CD14-positive monocyte (primary cell): Measurements from ENCODE around the gene LRRTM4. TPM values are rescaled to one million over a fixed set of nuclear protein-coding genes. Genes with fewer than 3 reads are reported as not detected.

Experiments used
- DNase-seq, 3 donors: peaks; one replicate each; pipeline ENCODE4 v3.0.0-alpha.2; 2011 to 2022
- H2AFZ ChIP-seq: 2 replicates; pipeline ENCODE4 v1.6.0; 2012; ENCODE audit warnings: mild to moderate bottlenecking, low read depth, low read length, inconsistent platforms; ENCODE audit not compliant: insufficient read depth, poor library complexity, severe bottlenecking
- H3K27ac ChIP-seq, 2 donors: 1 replicate in 1 of 2; 2 replicates in 1 of 2; pipeline ENCODE4 v1.5.1; 2012 to 2013; ENCODE audit warnings: low read length in 2 of 2, control low read depth in 1 of 2, inconsistent platforms in 1 of 2, low read depth in 1 of 2, mild to moderate bottlenecking in 1 of 2
- H3K27me3 ChIP-seq, 2 donors: one replicate each; pipeline versions ENCODE4 v1.6.0 to v1.6.1; 2011 to 2013; ENCODE audit warnings: low read length in 2 of 2; ENCODE audit not compliant: control insufficient read depth in 2 of 2, insufficient read depth in 2 of 2
- H3K36me3 ChIP-seq, 2 donors: replicated peaks in 1 of 2; 1 replicate in 1 of 2; 2 replicates in 1 of 2; pipeline versions ENCODE4 v1.5.1 to v1.6.1; 2012 to 2013; ENCODE audit warnings: low read length in 2 of 2, control low read depth in 1 of 2, inconsistent platforms in 1 of 2, mild to moderate bottlenecking in 1 of 2; ENCODE audit not compliant: insufficient read depth in 2 of 2, control insufficient read depth in 1 of 2
- H3K4me1 ChIP-seq, 2 donors: 1 replicate in 1 of 2; 2 replicates in 1 of 2; pipeline versions ENCODE4 v1.5.1 to v1.6.1; 2012 to 2013; ENCODE audit warnings: low read length in 2 of 2, control low read depth in 1 of 2, inconsistent platforms in 1 of 2, mild to moderate bottlenecking in 1 of 2, moderate library complexity in 1 of 2; ENCODE audit not compliant: insufficient read depth in 2 of 2, control insufficient read depth in 1 of 2
- H3K4me2 ChIP-seq: replicated peaks from 2 replicates; pipeline ENCODE3; 2012; ENCODE audit warnings: low read length, moderate library complexity, mild to moderate bottlenecking; ENCODE audit not compliant: poor library complexity, severe bottlenecking; ENCODE audit errors: extremely low read depth
- H3K4me3 ChIP-seq, 3 experiments: fragments of 200-600 bp in 1 of 3; sonication (generic) in 1 of 3; replicated peaks in 1 of 3; 1 replicate in 2 of 3; 2 replicates in 1 of 3; pipeline ENCODE4 v1.5.1; 2011 to 2013; ENCODE audit warnings: low read length in 3 of 3, mild to moderate bottlenecking in 3 of 3, control low read depth in 2 of 3, low read depth in 2 of 3, inconsistent platforms in 1 of 3, moderate library complexity in 1 of 3
- H3K79me2 ChIP-seq: 2 replicates; pipeline ENCODE4 v1.6.0; 2012; ENCODE audit warnings: mild to moderate bottlenecking, control low read depth, inconsistent platforms, low read length, moderate library complexity; ENCODE audit not compliant: insufficient read depth
- H3K9ac ChIP-seq: 2 replicates; pipeline ENCODE4 v1.6.0; 2017; ENCODE audit warnings: low read length, mild to moderate bottlenecking; ENCODE audit not compliant: insufficient read depth, poor library complexity, severe bottlenecking
- H3K9me3 ChIP-seq, 2 donors: replicated peaks in 1 of 2; 1 replicate in 1 of 2; 2 replicates in 1 of 2; pipeline versions ENCODE4 v1.5.1 to v1.6.1; 2012 to 2013; ENCODE audit warnings: low read length in 2 of 2, control low read depth in 1 of 2; ENCODE audit not compliant: control insufficient read depth in 1 of 2, insufficient read depth in 1 of 2
- H4K20me1 ChIP-seq: 2 replicates; pipeline ENCODE4 v1.6.0; 2012; ENCODE audit warnings: mild to moderate bottlenecking, low read length, control low read depth, moderate library complexity; ENCODE audit not compliant: insufficient read depth
- H3K27ac Mint-ChIP-seq, 7 donors: one replicate each; pipeline ENCODE4 v1.8.0; 2020; ENCODE audit warnings: mild to moderate bottlenecking in 7 of 7, mixed read lengths in 7 of 7, moderate library complexity in 6 of 7, inconsistent platforms in 2 of 7
- H3K27me3 Mint-ChIP-seq, 3 donors: one replicate each; pipeline ENCODE4 v1.8.0; 2021 to 2022; ENCODE audit warnings: low read depth in 3 of 3, mild to moderate bottlenecking in 3 of 3, mixed read lengths in 3 of 3, moderate library complexity in 3 of 3, inconsistent platforms in 1 of 3
- H3K36me3 Mint-ChIP-seq, 2 donors: one replicate each; pipeline ENCODE4 v1.8.0; 2020; ENCODE audit warnings: mixed read lengths in 2 of 2, inconsistent platforms in 1 of 2, mild to moderate bottlenecking in 1 of 2
- H3K4me1 Mint-ChIP-seq: one replicate; pipeline ENCODE4 v1.8.0; 2020; ENCODE audit warnings: mild to moderate bottlenecking, mixed read lengths
- H3K4me3 Mint-ChIP-seq, 2 donors: one replicate each; pipeline ENCODE4 v1.8.0; 2020; ENCODE audit warnings: mild to moderate bottlenecking in 2 of 2, mixed read lengths in 2 of 2, moderate library complexity in 1 of 2
- H3K9me3 Mint-ChIP-seq, 7 donors: one replicate each; pipeline ENCODE4 v1.8.0; 2020 to 2022; ENCODE audit warnings: mixed read lengths in 7 of 7, mild to moderate bottlenecking in 6 of 7, moderate library complexity in 6 of 7, inconsistent platforms in 2 of 7
- WGBS: methylation state at CpG from one replicate; pipeline ENCODE4 v1.1.5; 2013; ENCODE audit warnings: missing lambda C conversion rate; ENCODE audit not compliant: insufficient coverage; 5-methylcytosine and 5-hydroxymethylcytosine counted together
- intact Hi-C, 2 donors: fragments of 100-400 bp; cut with micrococcal nuclease; formaldehyde crosslinking; loops; one replicate each; pipeline versions ENCODE4 v1.15.0 to v1.15.1; 2023
- polyA plus RNA-seq, 3 donors: library from polyadenylated mRNA; depleted of rRNA in 1 of 3; unstranded in 2 of 3; stranded (reverse) in 1 of 3; fragments of 300-500 nt in 2 of 3; fragments of >200 nt in 1 of 3; fragmentation: Illumina TruSeq in 2 of 3; gene quantifications; 1 replicate in 2 of 3; 2 replicates in 1 of 3; pipeline ENCODE4 v1.2.3, GENCODE V29; 2012 to 2021
- TF ChIP-seq, protein P1 (sequence below): fragments of 200-600 bp; IDR thresholded peaks from one replicate; pipeline ENCODE4 v1.8.0; 2022; ENCODE audit warnings: antibody characterized with exemption, mild to moderate bottlenecking

LRRTM4 gene
- polyA plus RNA-seq, 3 donors, result not detected

DNA sequence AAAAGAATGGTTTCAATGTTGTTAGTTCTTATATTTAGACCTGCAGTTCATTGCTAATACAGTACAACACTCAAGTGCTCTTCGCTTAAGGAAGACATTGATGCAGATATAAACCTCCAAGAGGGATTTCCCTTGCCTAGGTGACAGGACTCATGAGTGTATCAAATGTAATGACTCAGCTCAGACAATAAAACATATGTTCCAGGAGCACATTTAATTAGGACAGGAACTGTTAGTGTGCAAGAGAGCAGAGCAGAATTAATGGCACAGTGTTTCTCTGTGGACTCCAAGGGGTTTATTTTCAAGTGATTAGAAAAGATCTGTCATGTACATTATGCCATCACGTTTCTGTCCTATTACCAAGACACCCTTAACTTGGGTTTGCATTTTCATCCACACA is 375.0 kb downstream of the LRRTM4 start:
- Histone ChIP-seq H3K4me3 (no peak overlapping the region), H3K4me1 (no peaks in the 10 kb centered on the region), H3K27ac (no peak overlapping the region), H4K20me1 (no peaks in the 10 kb centered on the region), H3K4me2 (no peak overlapping the region), H3K9me3 (peaks cover 0 to under 1% of the 10 kb centered on the region in 2 donors), H3K9ac (no peak overlapping the region), H3K27me3 (no peaks in the 10 kb centered on the region), H3K79me2 (no peaks in the 10 kb centered on the region), H2AFZ (no peak overlapping the region), H3K36me3 (no peaks in the 10 kb centered on the region)
- peaks cover 0 to 2% (median 0%) of the 10 kb centered on the region in 3 donors for H3K27me3 Mint-ChIP-seq
- no peak overlapping the region for H3K27ac Mint-ChIP-seq
- H3K9me3 Mint-ChIP-seq, result peaks cover 0 to 4% (median 0%) of the 10 kb centered on the region in 7 donors
- H3K36me3 Mint-ChIP-seq, result no peaks in the 10 kb centered on the region
- WGBS, result 100% methylated on average over 1 of the region's 2 CpGs
- intact Hi-C loops, result no loop called here
- no peak for DNase-seq
- TF ChIP-seq, protein P1, sequence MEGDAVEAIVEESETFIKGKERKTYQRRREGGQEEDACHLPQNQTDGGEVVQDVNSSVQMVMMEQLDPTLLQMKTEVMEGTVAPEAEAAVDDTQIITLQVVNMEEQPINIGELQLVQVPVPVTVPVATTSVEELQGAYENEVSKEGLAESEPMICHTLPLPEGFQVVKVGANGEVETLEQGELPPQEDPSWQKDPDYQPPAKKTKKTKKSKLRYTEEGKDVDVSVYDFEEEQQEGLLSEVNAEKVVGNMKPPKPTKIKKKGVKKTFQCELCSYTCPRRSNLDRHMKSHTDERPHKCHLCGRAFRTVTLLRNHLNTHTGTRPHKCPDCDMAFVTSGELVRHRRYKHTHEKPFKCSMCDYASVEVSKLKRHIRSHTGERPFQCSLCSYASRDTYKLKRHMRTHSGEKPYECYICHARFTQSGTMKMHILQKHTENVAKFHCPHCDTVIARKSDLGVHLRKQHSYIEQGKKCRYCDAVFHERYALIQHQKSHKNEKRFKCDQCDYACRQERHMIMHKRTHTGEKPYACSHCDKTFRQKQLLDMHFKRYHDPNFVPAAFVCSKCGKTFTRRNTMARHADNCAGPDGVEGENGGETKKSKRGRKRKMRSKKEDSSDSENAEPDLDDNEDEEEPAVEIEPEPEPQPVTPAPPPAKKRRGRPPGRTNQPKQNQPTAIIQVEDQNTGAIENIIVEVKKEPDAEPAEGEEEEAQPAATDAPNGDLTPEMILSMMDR, result no peak
- H3K4me3 Mint-ChIP-seq, result no peak overlapping the region
- H3K4me1 Mint-ChIP-seq, result no peaks in the 10 kb centered on the region

DNA sequence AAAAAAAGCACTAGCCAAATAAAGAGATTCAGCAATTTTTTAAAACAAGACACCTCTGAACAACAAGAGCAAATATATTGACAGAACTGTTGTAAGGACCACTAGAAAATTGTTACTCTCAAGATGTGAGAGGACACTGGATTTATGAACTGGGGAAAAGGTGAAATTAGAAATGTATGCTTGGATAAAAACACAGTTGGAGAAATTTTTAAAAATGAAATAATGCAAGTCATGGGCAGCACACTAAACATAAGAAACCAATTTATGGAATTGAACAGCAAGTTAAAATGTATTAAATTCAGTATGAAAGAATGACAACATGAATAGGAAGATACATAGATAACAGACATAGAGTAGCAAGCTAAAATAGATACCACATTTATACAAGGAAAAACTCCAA is 377.4 kb downstream of the LRRTM4 start:
- TF ChIP-seq, protein P1, result no peak
- H3K27ac ChIP-seq, result no peak overlapping the region
- no peak overlapping the region for H3K9ac ChIP-seq
- H3K27me3 ChIP-seq, result no peaks in the 10 kb centered on the region
- Mint-ChIP-seq H3K36me3 (no peaks in the 10 kb centered on the region), H3K4me1 (no peaks in the 10 kb centered on the region), H3K9me3 (peaks cover 0 to 7% (median 0%) of the 10 kb centered on the region in 7 donors), H3K27me3 (peaks cover 0 to 2% (median 0%) of the 10 kb centered on the region in 3 donors), H3K4me3 (no peak overlapping the region), H3K27ac (no peak overlapping the region)
- no peak overlapping the region for H2AFZ ChIP-seq
- H4K20me1 ChIP-seq, result no peaks in the 10 kb centered on the region
- no peaks in the 10 kb centered on the region for H3K9me3 ChIP-seq
- H3K4me3 ChIP-seq, result no peak overlapping the region
- no peak for DNase-seq
- H3K4me1 ChIP-seq, result no peaks in the 10 kb centered on the region
- H3K4me2 ChIP-seq, result no peak overlapping the region
- no peaks in the 10 kb centered on the region for H3K36me3 ChIP-seq
- intact Hi-C loops, result no loop called here
- H3K79me2 ChIP-seq, result no peaks in the 10 kb centered on the region
